HFF-Myc (cell line): ENCODE results near the gene ZNF605.
A peak's percentile ranks its signal among the peaks of the same experiment; 100 is the strongest.
"Not testable (repeated sequence)": the region's sequence is repeated elsewhere in the genome, so short reads cannot be mapped to it uniquely, and the experiment has no call there.

Experiments used
- DNase-seq: peaks from one replicate; pipeline ENCODE4 v3.0.0-alpha.2; 2011; ENCODE audit warnings: low read depth; ENCODE audit errors: extremely low read depth
- H3K4me3 ChIP-seq: replicated peaks from 2 replicates; pipeline ENCODE4 v1.5.1; 2011; ENCODE audit warnings: low read depth, mild to moderate bottlenecking, control low read depth, low read length
- CTCF ChIP-seq: IDR thresholded peaks from 2 replicates; pipeline ENCODE4 v1.5.1; 2012; ENCODE audit warnings: mild to moderate bottlenecking, low read depth, low read length, control low read depth; ENCODE audit errors: missing control alignments

ZNF605 gene

GRCh38 chr12:132922676-132923075, 33.4 kb downstream of the ZNF605 start:
- DNase-seq, result no peak
- H3K4me3 ChIP-seq, result no peak overlapping the region
- TF ChIP-seq CTCF, result no peak

GRCh38 chr12:132921685-132922084, 34.4 kb downstream of the ZNF605 start:
- TF ChIP-seq CTCF, result peak; percentile 17
- no peak for DNase-seq
- no peak overlapping the region for H3K4me3 ChIP-seq

- no peak for DNase-seq
- no peak overlapping the region for H3K4me3 ChIP-seq
- no peak for TF ChIP-seq CTCF
Measured at GRCh38 chr12:132918680-132919079, 37.4 kb downstream of the ZNF605 start.

- DNase-seq, result no peak
- no peak for TF ChIP-seq CTCF
- H3K4me3 ChIP-seq, result peak overlapping the region; percentile 65
Measured at GRCh38 chr12:132909030-132909368, 47.1 kb downstream of the ZNF605 start.

- peak; percentile 95 for DNase-seq
- TF ChIP-seq CTCF, result no peak
- H3K4me3 ChIP-seq, result peak overlapping the region; percentile 65
Measured at GRCh38 chr12:132908145-132909029, 47.7 kb downstream of the ZNF605 start.

GRCh38 chr12:132907789-132908144, 48.3 kb downstream of the ZNF605 start:
- not testable (repeated sequence) for DNase-seq
- H3K4me3 ChIP-seq, result peak overlapping the region; percentile 65

GRCh38 chr12:132907216-132907615, 48.9 kb downstream of the ZNF605 start:
- H3K4me3 ChIP-seq, result no peak overlapping the region
- DNase-seq, result no peak
- no peak for TF ChIP-seq CTCF
